Fibroblast of peridontal ligament (primary cell): Measurements from ENCODE around the gene BTBD19.

ENCODE experiments used
- DNase-seq: peaks from one replicate; pipeline ENCODE4 v3.0.0-alpha.2; 2010; ENCODE audit errors: extremely low read depth

BTBD19 gene

DNA sequence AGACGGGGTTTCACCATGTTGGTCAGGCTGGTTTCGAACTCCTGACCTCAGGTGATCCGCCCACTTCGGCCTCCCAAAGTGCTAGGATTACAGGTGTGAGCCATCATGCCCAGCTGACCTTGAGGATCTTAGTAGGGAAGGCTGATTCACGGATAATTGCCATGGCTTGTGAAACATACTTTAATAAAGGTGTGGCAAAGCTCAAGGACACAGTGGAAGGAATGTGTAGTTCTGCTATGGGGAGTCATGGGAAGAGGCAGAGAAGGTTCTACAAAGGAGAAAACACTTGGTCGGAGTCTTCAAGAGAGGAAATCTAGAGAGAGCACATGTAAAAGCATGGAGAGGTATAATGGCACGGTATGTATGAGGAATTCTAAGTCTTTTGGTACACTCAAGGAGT is 47.4 kb downstream of the BTBD19 start:
- no peak for DNase-seq

DNA sequence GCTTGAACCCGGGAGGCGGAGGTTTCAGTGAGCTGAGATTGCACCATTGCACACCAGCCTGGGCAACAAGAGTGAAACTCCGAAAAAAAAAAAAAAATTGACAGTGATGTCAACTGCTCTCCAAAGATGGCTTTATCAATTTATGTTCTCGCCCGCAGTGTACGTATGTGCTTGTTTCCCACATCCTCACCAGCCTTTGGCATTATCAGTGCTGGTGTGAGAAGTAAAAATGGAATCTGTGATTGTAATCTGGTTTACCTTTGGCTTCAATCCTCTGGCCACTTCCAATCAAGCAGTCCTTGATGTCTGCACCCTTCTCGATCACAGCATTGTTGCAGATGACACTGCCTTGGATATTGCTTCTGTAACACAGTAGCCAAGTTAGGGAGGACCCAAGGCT is 49.1 kb downstream of the BTBD19 start:
- DNase-seq = no peak

DNA sequence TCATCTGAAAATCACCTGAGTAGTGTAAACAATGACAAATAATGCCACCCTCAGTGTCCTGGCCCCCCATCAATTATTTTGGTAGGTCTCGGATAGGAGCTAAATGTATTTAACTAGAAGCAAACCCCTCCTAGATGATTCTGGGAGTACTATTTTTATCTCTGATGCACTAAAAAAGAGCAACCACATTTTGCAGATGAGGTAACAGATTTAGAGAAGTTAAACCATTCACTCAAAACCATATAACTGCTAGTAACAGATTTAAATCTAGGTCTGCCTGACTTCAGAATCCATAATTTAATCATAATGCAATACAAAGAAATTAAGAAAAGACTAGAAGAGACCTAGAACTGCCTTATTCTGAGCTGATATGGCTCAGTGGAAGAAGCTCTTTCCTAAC is 52.0 kb downstream of the BTBD19 start:
- DNase-seq = no peak

DNA sequence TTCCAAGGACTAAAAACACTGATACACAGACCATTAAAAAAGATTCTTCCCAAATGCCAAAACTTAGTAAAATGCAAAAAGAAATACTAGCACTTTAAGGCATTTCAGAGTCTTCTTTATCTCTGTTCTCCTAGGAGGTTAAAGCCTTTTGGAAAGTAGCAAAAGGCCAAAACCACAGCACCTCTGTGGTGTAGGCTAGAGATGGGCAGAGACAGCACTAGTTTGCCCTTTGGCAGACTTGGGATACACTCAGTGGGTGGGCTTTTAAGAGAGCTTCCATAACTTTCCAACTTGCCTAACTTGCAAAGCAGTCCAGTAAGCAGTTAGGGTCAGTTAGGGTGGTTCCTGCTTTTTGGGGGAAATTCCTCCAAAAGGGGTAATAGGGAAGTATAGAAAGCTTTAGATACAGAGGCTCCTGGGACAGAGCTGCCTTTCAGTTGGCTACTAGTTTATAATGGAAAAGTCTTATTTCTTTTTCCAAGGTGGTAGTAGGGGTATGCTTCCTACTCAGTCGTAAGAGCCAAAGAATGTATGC is 52.6 kb downstream of the BTBD19 start:
- no peak for DNase-seq

DNA sequence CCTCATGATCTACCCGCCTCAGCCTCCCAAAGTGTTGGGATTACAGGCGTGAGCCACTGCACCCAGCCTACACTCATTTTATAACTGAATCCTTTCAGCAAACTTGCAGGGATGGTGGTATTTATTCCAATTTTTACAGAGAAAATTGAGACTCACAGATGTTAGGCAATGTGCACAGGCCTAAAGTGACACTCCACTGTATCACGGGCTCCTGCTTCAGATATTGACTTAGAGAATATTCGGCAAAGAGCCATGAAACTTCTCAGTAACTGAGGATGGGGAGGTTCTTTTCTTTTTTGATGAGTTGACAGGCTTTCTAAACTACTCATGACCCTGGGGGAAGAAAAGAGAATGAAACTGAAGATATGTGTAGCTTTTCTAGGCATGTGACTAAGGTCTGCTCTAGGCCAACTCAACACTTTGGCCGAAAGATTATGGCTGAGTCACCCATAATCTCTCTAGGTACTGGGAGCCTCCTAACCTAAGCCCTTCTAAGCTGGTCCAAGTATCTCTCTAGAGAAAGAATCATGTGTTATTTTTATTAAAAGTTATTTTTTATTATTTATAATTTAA is 54.6 kb downstream of the BTBD19 start:
- peak; percentile 53 for DNase-seq
